ENCODE results near the gene SLC36A1.
"Not testable (repeated sequence)": the region's sequence is repeated elsewhere in the genome, so short reads cannot be mapped to it uniquely, and the experiment has no call there.

The SLC36A1 gene

GRCh38 chr5:151447174-151448037, at the start of gene SLC36A1:
Gene SLC36A1 (plus strand): TSS chr5:151447603. CDS start chr5:151458793, 11,190 bp downstream.
- peak; percentile 58 for FAIRE-seq

GRCh38 chr5:151405334-151406160, 41.9 kb upstream of the SLC36A1 start:
- DNase-seq (ENCODE audit: insufficient read length, low spot score) (no peak), FAIRE-seq (no peak)

More at GRCh38 chr5:151447174-151448037, at the start of gene SLC36A1:
- peak; percentile 89 for DNase-seq (ENCODE audit: insufficient read length, low spot score)

GRCh38 chr5:151406322-151406947, 41.0 kb upstream of the SLC36A1 start:
- peak; percentile 25 for DNase-seq (ENCODE audit: insufficient read length, low spot score)

GRCh38 chr5:151408591-151409230, 38.7 kb upstream of the SLC36A1 start:
- no peak for FAIRE-seq
- no peak for DNase-seq (ENCODE audit: insufficient read length, low spot score)

More at GRCh38 chr5:151406322-151406947, 41.0 kb upstream of the SLC36A1 start:
- FAIRE-seq = no peak

GRCh38 chr5:151413800-151414199, 33.6 kb upstream of the SLC36A1 start:
- FAIRE-seq = no peak

GRCh38 chr5:151414536-151414935, 32.9 kb upstream of the SLC36A1 start:
- DNase-seq (ENCODE audit: insufficient read length, low spot score) (no peak), FAIRE-seq (no peak)

More at GRCh38 chr5:151413800-151414199, 33.6 kb upstream of the SLC36A1 start:
- DNase-seq (ENCODE audit: insufficient read length, low spot score) = no peak

GRCh38 chr5:151417712-151418111, 29.7 kb upstream of the SLC36A1 start:
- FAIRE-seq (no peak), DNase-seq (ENCODE audit: insufficient read length, low spot score) (no peak)

- no peak for FAIRE-seq
- DNase-seq (ENCODE audit: insufficient read length, low spot score) = no peak
Observed at GRCh38 chr5:151420127-151420526, 27.3 kb upstream of the SLC36A1 start.

GRCh38 chr5:151424892-151425523, 22.4 kb upstream of the SLC36A1 start:
- FAIRE-seq = no peak
- no peak for DNase-seq (ENCODE audit: insufficient read length, low spot score)

GRCh38 chr5:151426347-151426746, 21.1 kb upstream of the SLC36A1 start:
- not testable (repeated sequence) for DNase-seq (ENCODE audit: insufficient read length, low spot score); FAIRE-seq

GRCh38 chr5:151427258-151427657, 20.1 kb upstream of the SLC36A1 start:
- DNase-seq (ENCODE audit: insufficient read length, low spot score) = no peak
- FAIRE-seq = no peak

- FAIRE-seq (no peak), DNase-seq (ENCODE audit: insufficient read length, low spot score) (no peak)
Observed at GRCh38 chr5:151430731-151431130, 16.7 kb upstream of the SLC36A1 start.

GRCh38 chr5:151431666-151432065, 15.7 kb upstream of the SLC36A1 start:
- no peak for DNase-seq (ENCODE audit: insufficient read length, low spot score)
- FAIRE-seq = no peak

- DNase-seq (ENCODE audit: insufficient read length, low spot score) = no peak
- FAIRE-seq = no peak
Observed at GRCh38 chr5:151432210-151432609, 15.2 kb upstream of the SLC36A1 start.

- DNase-seq (ENCODE audit: insufficient read length, low spot score) = no peak
- no peak for FAIRE-seq
Observed at GRCh38 chr5:151434570-151435237, 12.7 kb upstream of the SLC36A1 start.

GRCh38 chr5:151448038-151448985, 909 bp downstream of the SLC36A1 start:
- DNase-seq (ENCODE audit: insufficient read length, low spot score) (no peak), FAIRE-seq (no peak)

- no peak for DNase-seq (ENCODE audit: insufficient read length, low spot score)
- FAIRE-seq = no peak
Observed at GRCh38 chr5:151449297-151449696, 1.9 kb downstream of the SLC36A1 start.

GRCh38 chr5:151449839-151450238, 2.4 kb downstream of the SLC36A1 start:
- DNase-seq (ENCODE audit: insufficient read length, low spot score) (no peak), FAIRE-seq (peak; percentile 40)
